ENCODE data around the gene PPARD.

The PPARD gene

DNA sequence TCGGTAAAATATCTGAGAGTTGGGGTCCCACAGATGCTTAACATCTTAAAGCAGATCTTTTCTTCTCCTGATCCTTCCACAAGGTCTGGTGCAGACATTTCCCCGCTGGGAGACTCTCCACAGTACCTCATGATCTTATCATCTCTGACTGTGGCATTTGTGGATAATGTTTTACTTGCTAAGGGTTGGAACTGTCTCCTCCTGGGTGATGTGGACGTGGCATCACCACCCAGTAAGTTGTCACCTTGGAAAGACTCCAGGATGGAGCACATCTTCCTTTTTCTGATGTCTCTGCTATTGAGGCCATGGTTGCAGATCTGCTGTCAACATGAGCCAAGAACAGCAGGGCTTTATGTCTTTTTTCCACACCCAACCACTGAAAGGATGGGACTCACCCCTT, 67.8 kb downstream of the PPARD start:
- TF ChIP-seq CTCF (IDR thresholded peaks at IDR 0.05; ENCODE audit: insufficient read depth, low read length) (no peak), SPI1 (IDR thresholded peaks at IDR 0.05; ENCODE audit: borderline replicate concordance, low read depth) (no peak), POLR2AphosphoS5 (IDR thresholded peaks at IDR 0.05; ENCODE audit: low read depth) (no peak), GABPA (IDR thresholded peaks at IDR 0.05; ENCODE audit: low read depth) (no peak)
- TF ChIP-seq, protein P1, sequence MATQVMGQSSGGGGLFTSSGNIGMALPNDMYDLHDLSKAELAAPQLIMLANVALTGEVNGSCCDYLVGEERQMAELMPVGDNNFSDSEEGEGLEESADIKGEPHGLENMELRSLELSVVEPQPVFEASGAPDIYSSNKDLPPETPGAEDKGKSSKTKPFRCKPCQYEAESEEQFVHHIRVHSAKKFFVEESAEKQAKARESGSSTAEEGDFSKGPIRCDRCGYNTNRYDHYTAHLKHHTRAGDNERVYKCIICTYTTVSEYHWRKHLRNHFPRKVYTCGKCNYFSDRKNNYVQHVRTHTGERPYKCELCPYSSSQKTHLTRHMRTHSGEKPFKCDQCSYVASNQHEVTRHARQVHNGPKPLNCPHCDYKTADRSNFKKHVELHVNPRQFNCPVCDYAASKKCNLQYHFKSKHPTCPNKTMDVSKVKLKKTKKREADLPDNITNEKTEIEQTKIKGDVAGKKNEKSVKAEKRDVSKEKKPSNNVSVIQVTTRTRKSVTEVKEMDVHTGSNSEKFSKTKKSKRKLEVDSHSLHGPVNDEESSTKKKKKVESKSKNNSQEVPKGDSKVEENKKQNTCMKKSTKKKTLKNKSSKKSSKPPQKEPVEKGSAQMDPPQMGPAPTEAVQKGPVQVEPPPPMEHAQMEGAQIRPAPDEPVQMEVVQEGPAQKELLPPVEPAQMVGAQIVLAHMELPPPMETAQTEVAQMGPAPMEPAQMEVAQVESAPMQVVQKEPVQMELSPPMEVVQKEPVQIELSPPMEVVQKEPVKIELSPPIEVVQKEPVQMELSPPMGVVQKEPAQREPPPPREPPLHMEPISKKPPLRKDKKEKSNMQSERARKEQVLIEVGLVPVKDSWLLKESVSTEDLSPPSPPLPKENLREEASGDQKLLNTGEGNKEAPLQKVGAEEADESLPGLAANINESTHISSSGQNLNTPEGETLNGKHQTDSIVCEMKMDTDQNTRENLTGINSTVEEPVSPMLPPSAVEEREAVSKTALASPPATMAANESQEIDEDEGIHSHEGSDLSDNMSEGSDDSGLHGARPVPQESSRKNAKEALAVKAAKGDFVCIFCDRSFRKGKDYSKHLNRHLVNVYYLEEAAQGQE (IDR thresholded peaks at IDR 0.05; ENCODE audit: insufficient replicate concordance, low read depth) = no peak
- no peak overlapping the region for H3K27ac ChIP-seq (replicated peaks)

GRCh38 chr6:35411066-35411465, 68.7 kb downstream of the PPARD start:
- Histone ChIP-seq H3K4me3 (replicated peaks; ENCODE audit: insufficient read depth, low read length) (no peak overlapping the region), H3K27ac (replicated peaks) (no peak overlapping the region), H3K27me3 (ENCODE audit: insufficient read depth, poor library complexity, severe bottlenecking) (no peaks in the 10 kb centered on the region)
- DNase-seq (ENCODE audit: low read depth in 1 of 2, low spot score in 1 of 2) = peak in 1 of 2 experiments; percentile 49
- TF ChIP-seq SPI1 (IDR thresholded peaks at IDR 0.05; ENCODE audit: borderline replicate concordance, low read depth) (peak; percentile 99), GABPA (IDR thresholded peaks at IDR 0.05; ENCODE audit: low read depth) (no peak; the same call in 1 of the 2 replicates)

More for the DNA sequence above, 67.8 kb downstream of the PPARD start:
- Histone ChIP-seq H3K27me3 (ENCODE audit: insufficient read depth, poor library complexity, severe bottlenecking) (no peaks in the 10 kb centered on the region), H3K4me3 (replicated peaks; ENCODE audit: insufficient read depth, low read length) (no peak overlapping the region)
- no peak for DNase-seq (ENCODE audit: low read depth in 1 of 2, low spot score in 1 of 2)

DNA sequence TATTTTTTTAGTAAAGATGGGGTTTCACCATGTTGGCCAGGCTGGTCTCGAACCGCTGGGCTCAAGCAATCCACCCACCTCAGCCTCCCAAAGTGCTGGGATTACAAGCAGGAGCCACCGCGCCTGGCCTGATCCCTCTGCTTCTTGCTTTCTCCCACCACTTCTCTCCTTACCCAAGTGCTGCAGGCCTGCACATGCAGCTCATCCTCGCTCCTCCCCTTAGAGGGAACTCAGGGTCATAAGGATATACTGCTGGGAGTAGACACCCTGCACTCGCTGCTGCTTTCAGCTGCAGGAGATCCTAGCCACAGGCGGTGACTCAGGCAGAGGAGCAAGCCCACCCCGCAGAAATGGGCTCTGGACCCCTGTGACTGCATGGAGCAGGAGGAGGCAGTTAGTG, 69.7 kb downstream of the PPARD start:
- no peaks in the 10 kb centered on the region for H3K27me3 ChIP-seq (ENCODE audit: insufficient read depth, poor library complexity, severe bottlenecking)
- no peak for DNase-seq (ENCODE audit: low read depth in 1 of 2, low spot score in 1 of 2)
- TF ChIP-seq, protein P1 (IDR thresholded peaks at IDR 0.05; ENCODE audit: insufficient replicate concordance, low read depth) = no peak
- TF ChIP-seq CTCF (IDR thresholded peaks at IDR 0.05; ENCODE audit: insufficient read depth, low read length) = no peak
- no peak for TF ChIP-seq SPI1 (IDR thresholded peaks at IDR 0.05; ENCODE audit: borderline replicate concordance, low read depth)
- TF ChIP-seq POLR2AphosphoS5 (IDR thresholded peaks at IDR 0.05; ENCODE audit: low read depth) = no peak
- H3K4me3 ChIP-seq (replicated peaks; ENCODE audit: insufficient read depth, low read length) = no peak overlapping the region
- no peak overlapping the region for H3K27ac ChIP-seq (replicated peaks)

DNA sequence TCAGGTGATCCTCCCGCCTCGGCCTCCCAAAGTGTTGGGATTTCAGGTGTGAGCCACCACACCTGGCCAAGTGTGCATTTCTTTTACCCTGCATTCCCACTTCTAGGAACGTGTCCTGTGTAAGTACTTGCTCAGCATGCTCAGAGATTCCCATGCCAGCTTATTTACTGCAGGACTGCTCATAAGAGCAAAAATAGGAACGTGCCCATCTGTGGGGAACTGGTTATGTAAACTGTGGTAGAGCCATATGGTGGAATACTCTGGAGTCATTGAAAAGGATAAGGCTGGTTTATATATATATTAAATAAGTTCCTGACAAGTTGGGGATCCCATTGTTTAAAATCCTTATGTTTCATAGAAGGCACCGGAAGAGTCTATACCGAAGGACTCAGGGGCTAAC, 71.6 kb downstream of the PPARD start:
- no peak overlapping the region for H3K27ac ChIP-seq (replicated peaks)
- no peak for DNase-seq (ENCODE audit: low read depth in 1 of 2, low spot score in 1 of 2)
- no peak for TF ChIP-seq POLR2AphosphoS5 (IDR thresholded peaks at IDR 0.05; ENCODE audit: low read depth)
- TF ChIP-seq CTCF (IDR thresholded peaks at IDR 0.05; ENCODE audit: insufficient read depth, low read length) = no peak
- no peak for TF ChIP-seq GABPA (IDR thresholded peaks at IDR 0.05; ENCODE audit: low read depth)
- TF ChIP-seq, protein P1 (IDR thresholded peaks at IDR 0.05; ENCODE audit: insufficient replicate concordance, low read depth) = no peak
- no peak overlapping the region for H3K4me3 ChIP-seq (replicated peaks; ENCODE audit: insufficient read depth, low read length)
- no peaks in the 10 kb centered on the region for H3K27me3 ChIP-seq (ENCODE audit: insufficient read depth, poor library complexity, severe bottlenecking)

All from HL-60 (cell line).